Esophagus muscularis mucosa (tissue), 3 donors: ENCODE measurements around the gene CDH5.

ENCODE experiments used
- EP300 ChIP-seq: sonication (generic); formaldehyde crosslinking; IDR thresholded peaks from one replicate; pipeline ENCODE4 v1.6.1; 2017; ENCODE audit warnings: antibody characterized with exemption
- POLR2AphosphoS5 ChIP-seq, 2 donors: sonication (generic); formaldehyde crosslinking; IDR thresholded peaks; one replicate each; pipeline ENCODE4 v1.6.1; 2017; ENCODE audit warnings: antibody characterized with exemption in 2 of 2

DNA sequence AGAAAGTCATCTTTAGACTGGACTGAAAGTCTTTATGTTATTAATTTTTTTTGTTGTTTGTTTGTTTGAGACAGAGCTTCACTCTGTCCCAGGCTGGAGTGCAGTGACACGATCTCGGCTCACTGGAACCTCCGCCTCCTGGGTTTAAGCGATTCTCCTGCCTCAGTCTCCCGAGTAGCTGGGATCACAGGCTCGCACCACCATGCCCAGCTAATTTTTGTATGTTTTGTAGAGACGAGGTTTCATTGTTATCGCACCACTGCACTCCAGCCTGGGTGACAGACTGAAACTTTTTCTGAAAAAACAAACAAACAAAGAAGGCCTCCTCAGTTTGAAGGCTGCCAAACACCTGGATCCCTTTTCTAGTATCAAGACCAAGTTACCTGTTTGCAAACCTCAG, 65.3 kb downstream of the CDH5 start:
- no peak for TF ChIP-seq EP300
- no peak for TF ChIP-seq POLR2AphosphoS5 (IDR thresholded peaks at IDR 0.05)
